GM20431 (cell line): Measurements from ENCODE around the gene CA10.

Experiments
- in situ Hi-C: fragments of 300-500 bp; cut with MseI, MboI; formaldehyde crosslinking; loops from one replicate; pipeline ENCODE4 v1.15.0; 2020; ENCODE audit warnings: low sequenced_read_pairs; ENCODE audit not compliant: unreplicated experiment

CA10 gene

GRCh38 chr17:52158450-52159042 is at the start of gene CA10:
Gene CA10 (minus strand): TSS chr17:52158714.
- in situ Hi-C loops = no loop called here

GRCh38 chr17:52207796-52208195 is 49.3 kb upstream of the CA10 start:
- in situ Hi-C loops = no loop called here

GRCh38 chr17:52202520-52203080 is 44.1 kb upstream of the CA10 start:
- in situ Hi-C loops = no loop called here

- in situ Hi-C loops = no loop called here
Observed at GRCh38 chr17:52201767-52202519, 43.4 kb upstream of the CA10 start.

- in situ Hi-C loops = no loop called here
Observed at GRCh38 chr17:52191491-52191890, 33.0 kb upstream of the CA10 start.

- in situ Hi-C loops = no loop called here
Observed at GRCh38 chr17:52181782-52182181, 23.3 kb upstream of the CA10 start.

GRCh38 chr17:52178012-52178411 is 19.5 kb upstream of the CA10 start:
- in situ Hi-C loops = no loop called here

GRCh38 chr17:52170963-52171572 is 12.6 kb upstream of the CA10 start:
- in situ Hi-C loops = no loop called here

GRCh38 chr17:52160136-52160567 is 1.6 kb upstream of the CA10 start:
- in situ Hi-C loops = no loop called here

GRCh38 chr17:52159246-52160135 is 977 bp upstream of the CA10 start:
- in situ Hi-C loops = no loop called here

- in situ Hi-C loops = no loop called here
Observed at GRCh38 chr17:52157603-52158449, 688 bp downstream of the CA10 start.

GRCh38 chr17:52156576-52157570 is 1.6 kb downstream of the CA10 start:
- in situ Hi-C loops = no loop called here

GRCh38 chr17:52155301-52155700 is 3.2 kb downstream of the CA10 start:
- in situ Hi-C loops = no loop called here

GRCh38 chr17:52154466-52154865 is 4.0 kb downstream of the CA10 start:
- in situ Hi-C loops = no loop called here

- in situ Hi-C loops = no loop called here
Observed at GRCh38 chr17:52150935-52151334, 7.6 kb downstream of the CA10 start.

- in situ Hi-C loops = no loop called here
Observed at GRCh38 chr17:52149626-52150025, 8.9 kb downstream of the CA10 start.

- in situ Hi-C loops = no loop called here
Observed at GRCh38 chr17:52148969-52149351, 9.6 kb downstream of the CA10 start.

GRCh38 chr17:52148288-52148968 is 10.1 kb downstream of the CA10 start:
- in situ Hi-C loops = no loop called here
